GM19025 (cell line): ENCODE data around the gene ECI1.

Source experiments
- ATAC-seq: cut with Tn5 transposase; IDR thresholded peaks from one replicate; pipeline ENCODE4 v1.9.1; 2021; ENCODE audit warnings: mild to moderate bottlenecking, low read depth, moderate library complexity; ENCODE audit not compliant: unreplicated experiment

ECI1 gene, protein sequence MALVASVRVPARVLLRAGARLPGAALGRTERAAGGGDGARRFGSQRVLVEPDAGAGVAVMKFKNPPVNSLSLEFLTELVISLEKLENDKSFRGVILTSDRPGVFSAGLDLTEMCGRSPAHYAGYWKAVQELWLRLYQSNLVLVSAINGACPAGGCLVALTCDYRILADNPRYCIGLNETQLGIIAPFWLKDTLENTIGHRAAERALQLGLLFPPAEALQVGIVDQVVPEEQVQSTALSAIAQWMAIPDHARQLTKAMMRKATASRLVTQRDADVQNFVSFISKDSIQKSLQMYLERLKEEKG

GRCh38 chr16:2251296-2252111 lies at the start of gene ECI1:
TSS of gene ECI1 (minus strand) at chr16:2251587. CDS start at chr16:2251566, 21 bp downstream.
- peak; percentile 85 for ATAC-seq

DNA sequence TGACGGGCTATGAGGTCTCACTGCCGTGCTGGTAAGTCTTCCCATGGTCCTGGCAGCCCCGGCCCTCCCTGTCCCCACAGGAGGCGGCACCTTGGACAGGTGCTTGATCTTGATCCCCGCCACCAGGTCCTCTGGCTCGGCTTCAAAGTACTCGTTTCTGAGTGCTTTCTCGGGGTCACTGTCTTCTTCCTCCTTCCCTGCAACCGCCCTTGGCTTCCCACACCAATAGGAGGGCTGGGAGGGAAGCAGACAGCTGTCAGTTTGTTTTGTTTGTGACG lies 48.5 kb upstream of the ECI1 start:
- no peak for ATAC-seq

DNA sequence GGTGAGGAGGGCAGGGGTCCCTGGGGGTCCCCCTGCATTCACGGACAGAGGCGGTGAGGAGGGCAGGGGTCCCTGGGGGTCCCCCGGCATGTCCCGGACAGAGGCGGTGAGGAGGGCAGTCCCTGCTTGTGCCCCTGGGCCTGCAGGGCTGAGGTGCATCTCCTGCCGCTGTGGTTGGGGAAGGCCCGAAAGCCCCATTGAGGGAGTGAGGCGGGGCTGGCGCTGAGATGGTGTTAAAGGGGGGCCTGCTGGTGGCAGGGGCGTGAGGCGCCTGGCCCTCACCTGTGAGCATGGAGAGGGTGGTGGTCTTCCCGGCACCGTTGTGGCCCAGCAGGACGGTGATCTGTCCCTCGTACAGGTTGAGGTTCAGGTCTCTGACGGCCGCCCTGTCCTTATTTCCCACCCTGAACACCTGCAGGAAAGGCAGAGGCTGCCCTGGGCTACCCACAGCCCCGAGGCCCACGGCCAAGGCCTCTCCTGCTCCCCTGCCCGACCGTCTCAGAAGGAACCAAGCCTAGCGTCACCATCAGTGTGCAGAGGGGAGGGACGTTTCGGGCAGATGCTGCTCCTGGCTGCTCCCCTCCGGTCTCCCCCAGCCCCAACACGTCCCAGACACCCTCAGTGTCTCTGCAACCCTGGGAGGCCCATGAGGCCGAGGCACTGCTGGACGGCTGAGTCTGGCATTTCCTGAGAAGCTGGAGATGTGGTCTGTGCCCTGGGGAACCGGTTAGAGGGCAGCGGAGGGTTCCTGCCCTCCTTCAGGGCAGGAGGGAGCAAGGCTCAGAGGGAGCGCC lies 47.9 kb upstream of the ECI1 start:
- ATAC-seq, result no peak

DNA sequence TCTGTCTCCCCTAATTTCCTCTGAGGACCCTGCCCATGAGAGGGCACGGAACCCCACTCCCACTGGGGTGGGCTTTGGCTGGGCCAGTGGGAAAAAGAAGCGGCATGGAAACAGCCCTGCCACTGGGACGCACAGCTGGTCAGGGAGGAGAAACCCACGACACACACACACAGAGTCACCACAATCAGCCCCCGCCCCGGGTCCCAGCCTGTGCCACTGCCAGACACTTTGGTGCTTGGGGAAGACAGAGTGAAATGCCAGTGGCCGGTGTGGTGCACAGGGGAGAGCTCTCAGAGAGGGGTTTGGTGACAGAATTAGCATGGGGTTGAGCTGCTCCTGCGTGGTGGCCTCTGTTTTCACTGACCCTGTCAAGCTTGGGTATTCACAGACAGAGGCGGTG lies 47.2 kb upstream of the ECI1 start:
- ATAC-seq, result no peak

- ATAC-seq, result no peak
Measured at GRCh38 chr16:2297506-2297860, 46.1 kb upstream of the ECI1 start.

DNA sequence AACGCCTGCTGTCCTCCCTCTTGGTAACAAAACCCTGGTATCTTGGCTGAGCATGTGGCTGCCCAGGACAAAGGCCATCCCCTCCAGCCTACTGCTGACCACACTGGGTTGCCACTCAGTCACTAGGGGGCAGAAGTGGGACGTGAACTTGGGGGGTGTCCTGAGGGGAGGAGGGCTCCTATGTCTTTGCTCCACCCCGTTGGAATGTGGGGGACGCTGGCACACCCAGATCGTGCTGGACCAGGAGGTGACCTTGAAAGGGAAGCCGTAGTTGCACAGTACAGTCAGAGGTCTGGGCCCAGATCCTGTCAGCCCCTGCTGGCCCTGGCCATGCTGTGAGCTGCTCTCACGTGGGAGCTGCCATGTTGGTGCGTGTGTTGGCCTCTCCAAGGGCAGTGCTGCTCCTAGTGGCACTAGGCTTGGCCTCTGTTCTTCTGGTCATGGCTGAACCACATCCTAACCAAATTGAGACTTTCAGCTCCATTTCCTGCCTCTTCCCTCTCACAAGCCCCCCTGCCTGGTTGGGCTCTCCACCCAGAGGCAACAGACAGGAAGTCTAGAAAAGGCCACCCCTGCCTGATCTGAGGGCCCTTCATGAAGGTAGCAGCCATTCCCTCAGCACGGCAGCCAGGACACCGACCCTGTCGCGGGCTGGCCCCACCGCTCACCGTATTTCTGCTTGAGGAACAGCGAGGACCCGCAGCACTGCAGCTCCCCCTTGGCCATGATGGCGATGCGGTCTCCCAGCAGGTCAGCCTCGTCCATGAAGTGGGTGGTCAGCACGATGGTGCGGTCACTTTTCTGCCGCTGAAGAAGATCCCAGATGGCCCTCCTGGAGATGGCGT lies 45.5 kb upstream of the ECI1 start:
- no peak for ATAC-seq

DNA sequence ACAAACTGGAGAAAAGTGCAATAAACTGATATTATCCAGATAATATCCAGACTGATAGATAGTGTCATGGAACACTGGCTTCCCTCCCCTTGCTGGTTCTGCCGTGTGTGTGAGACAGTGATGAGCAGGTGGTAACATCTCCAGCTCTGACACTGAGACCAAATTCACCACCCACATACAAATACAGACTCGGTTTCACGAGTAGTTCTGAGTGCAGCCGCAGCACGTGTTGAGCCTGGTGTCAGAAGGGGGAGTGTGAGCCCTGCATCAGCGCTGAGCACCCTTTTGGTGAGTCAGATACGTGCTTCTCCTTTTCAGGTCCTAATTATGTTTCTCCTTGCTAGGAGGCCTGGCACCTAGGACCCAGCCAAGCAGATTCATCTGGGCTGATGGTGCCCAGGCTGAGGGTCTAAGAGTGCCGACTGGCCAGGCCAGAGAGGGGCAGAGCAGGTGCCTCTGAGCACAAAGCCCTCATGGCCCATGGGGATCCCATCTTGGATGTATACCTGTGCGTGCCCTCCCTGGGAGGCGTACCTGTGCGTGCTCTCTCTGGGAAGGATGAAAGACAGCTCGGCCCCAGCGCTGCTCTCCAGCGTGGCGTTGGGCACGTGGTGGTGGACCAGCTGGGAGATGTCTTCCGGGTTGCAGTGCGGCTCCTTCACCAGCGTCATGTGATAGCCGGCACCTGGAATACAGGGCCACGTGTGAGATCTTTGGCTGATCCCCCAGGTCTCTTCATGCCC lies 43.8 kb upstream of the ECI1 start:
- no peak for ATAC-seq

DNA sequence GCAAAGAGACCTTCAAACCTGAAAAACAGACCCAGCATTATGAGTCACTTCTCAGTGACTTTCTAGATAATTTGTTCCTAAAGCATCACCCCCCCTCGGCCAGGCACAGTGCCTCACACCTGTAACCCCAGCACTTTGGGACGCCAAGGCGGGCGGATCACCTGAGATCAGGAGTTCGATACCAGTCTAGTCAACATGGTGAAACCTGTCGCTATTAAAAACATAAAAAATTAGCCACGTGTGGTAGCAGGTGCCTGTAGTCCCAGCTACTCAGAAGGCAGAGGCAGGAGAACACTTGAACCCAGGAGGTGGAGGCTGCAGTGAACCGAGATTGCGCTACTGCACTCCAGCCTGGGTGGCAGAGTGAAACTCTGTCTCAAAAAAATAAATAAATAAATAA lies 40.8 kb upstream of the ECI1 start:
- ATAC-seq, result no peak

DNA sequence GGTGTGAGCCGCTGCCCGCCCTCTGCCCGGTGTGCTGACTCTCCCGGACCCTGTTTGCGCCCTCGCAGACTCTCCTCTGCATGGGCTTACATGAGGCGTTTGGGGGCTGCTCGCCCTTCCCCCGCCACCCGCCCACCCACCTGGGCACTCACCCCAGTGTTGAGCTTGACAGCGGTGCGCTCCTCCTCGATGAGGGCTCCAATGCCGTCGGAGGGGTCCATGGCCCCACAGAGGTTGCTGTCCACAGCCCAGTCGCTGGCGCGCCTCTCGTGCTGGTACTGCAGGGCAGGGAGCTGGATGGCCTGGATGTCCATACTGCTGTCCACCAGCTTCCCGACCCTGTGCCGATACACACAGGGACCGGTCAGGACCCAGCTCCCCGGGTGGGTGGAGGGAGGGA lies 37.9 kb upstream of the ECI1 start:
- ATAC-seq, result no peak

DNA sequence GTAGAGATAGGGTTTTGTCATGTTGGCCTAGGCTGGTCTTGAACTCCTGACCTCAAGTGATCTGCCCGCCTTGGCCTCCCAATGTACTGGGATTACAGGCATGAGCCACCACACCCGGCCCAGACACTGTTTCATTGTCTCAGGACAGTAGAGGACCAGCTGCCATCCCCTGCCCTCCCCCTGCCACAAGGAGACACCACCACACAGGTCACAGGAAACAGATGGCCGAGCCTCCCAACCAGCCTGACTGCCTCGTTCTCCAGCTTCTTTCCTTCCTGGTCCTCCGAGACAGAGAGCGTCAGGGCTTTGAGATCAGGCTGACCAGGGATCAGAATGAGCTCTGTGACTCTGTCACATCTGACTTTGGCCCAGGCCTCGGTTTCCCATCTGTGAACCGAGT lies 37.3 kb upstream of the ECI1 start:
- ATAC-seq, result no peak

DNA sequence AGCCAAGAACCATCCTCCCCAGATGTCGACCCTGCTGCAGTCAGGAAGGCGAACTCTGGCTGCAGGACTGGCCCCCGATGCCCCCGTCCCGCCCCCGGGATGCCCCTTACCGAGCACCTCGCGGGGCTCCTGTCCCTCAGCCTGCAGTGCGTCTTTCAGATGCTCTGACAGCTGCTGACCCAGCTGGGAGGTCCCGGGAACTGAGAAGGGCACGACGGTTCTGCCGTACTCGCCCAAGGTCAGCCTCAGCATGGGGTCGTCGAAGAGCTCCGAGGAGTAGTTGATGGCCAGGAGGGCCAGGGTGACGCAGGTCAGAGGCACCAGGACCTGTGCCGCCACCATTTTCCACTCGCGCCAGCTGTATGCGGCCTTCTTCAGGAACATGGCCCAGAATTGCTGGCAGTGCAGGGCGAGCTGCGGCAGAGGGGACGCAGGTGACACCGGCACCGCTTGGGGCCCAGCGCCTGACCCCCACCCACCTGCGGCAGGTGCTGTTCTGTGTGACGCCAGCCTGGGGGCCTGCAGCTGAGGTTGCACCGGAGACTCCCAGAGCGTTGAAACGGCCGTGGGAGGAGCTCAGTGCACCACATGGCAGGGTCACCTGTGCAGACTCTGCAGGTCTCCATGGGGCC lies 36.6 kb upstream of the ECI1 start:
- no peak for ATAC-seq

DNA sequence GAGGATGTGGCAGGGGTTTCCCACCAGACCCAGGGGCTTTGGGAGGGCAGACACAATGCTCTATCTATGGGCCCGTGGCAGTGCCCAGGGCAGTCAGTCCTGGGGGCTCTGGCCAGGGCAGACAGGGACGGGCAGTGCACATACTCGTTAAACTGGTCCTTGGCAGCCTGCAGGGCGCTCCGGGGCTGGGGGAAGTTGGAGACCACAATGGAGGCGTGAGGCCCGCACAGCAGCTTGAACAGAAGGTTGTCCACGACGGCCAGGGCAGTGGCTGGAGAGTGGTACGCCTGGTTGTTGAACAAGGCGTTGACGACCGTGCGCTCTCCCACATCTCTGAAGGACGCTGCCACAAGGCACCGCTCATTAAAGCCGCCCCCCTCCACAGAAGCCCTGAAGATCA lies 35.2 kb upstream of the ECI1 start:
- no peak for ATAC-seq

GRCh38 chr16:2285731-2286191 lies 34.4 kb upstream of the ECI1 start:
- no peak for ATAC-seq

DNA sequence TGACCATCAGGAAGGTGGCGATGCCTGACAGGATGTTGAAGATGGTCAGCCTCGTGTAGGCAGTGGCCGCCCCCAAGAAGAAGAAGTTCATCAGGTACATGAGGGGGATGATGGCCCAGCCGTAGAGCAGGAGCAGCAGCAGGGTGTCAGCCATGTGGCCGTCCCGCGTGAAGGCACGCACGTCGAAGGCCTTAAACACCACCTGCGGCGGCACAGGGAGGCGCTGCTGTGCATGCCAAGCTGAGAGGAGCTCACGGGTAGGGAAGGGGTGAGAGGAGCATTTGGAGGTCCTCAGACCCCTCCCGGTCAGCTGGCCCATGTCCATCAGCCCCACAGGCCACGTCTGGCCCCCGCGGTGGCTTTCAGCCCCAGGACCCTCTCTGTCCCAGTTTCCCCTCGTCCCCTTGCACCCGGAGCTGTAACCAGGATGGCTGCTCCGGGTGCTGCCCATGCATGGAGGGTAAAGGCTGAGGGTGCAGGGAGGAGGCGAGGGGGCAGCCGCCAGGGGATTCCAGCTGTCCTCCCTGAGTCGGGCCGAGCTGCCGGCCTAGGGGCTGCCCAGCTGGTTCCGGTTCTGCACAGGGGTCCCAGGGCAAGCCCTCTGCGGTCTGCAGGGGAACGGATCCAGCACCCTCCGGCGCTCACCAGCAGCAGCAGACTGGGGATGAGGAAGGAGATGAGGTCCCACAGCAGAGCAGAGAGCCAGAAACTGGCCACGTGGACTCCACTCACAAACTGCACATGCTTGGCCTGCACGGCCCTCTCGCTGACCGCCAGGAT lies 33.6 kb upstream of the ECI1 start:
- ATAC-seq, result no peak

DNA sequence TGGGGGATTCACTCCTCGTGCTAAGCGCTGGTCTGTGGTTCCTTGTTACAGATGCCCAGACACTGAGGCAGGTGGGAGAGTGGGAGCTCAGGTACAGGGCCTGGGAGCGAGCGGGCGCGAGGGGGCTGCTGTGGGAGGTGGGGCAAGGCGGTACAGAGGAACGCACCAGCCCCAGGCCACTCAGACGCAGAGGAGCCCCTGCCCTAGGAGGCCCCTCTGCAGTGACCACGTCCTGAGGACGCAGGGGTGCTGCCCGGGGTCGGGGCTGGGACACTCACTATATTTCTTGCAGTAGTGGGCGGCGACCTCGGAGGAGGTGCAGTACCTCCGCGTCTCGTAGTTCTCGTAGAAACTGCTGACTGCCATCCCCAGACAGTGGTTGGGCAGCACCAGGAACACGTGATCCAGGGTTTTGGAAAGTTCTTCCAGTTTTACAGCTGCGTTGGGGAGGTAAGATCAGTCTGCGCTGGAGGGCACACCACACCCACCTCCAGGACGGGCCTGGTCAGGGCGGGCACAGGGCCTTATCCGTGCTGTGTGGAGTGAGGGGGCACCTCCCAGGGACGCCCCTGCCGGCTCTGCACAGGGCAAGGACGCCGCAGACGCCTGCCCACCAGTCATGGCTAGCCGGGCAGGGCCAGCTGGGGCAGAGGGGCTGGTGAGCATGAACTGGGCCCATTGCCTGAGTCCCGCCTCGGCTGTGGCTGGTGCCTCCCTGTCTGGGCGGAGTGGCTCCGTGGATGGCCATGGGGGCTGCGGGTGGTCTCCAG lies 32.8 kb upstream of the ECI1 start:
- ATAC-seq, result no peak

DNA sequence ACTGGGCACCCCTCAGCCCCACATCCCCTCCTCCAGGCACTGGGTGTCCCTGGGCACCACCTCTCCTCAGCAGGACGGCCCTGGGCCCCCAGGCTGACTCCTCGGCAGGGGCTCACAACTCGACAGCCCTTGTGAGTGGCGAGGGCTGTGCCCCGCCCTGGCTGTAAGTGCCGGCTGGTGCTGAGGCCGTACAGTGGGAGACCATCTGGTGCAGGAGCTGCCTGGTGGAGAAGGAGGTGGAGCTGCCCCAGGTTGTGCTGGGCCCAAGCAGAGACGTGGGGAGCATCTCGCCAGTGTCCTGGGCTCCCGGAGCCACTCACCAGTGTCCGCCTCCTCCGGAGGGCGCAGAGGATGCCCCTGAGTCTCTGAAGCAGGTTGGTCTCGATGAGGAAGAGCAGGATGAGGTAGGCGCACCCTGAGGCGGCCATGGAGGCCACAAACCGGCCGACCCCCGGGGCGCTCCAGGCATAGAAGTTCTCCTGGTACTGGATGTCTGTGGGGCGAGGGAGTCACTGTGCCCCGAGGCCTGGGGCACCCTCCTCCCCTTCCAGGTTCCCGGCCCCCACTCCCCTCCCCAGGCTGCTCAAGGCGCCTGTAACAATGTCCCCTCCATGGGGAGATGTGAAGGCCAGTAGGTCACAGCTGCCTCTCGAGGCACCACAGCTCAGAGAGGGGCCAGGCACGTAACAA lies 31.6 kb upstream of the ECI1 start:
- ATAC-seq, result no peak

DNA sequence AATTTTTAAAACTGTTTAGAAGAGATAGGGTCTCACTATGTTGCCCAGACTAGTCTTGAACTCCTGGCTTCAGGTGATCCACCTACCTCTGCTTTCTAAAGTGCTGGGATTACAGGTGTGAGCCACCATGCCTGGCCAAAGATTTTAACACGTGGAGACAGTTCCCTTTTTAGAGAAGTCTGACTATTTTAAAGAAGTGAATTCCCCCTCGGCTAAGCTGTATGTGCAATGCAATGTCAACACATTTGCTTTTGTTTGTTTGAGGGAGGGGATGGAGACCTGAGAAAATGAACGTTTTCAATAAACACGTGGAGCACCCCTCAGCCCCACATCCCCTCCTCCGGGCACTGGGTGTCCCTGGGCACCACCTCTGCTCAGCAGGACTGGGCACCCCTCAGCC lies 30.9 kb upstream of the ECI1 start:
- no peak for ATAC-seq
